HG02588 (cell line): ENCODE results near the gene TTC34.

Experiments used
- ATAC-seq: cut with Tn5 transposase; IDR thresholded peaks from one replicate; pipeline ENCODE4 v1.9.1; 2021; ENCODE audit warnings: mild to moderate bottlenecking, moderate library complexity; ENCODE audit not compliant: unreplicated experiment

TTC34 gene

DNA sequence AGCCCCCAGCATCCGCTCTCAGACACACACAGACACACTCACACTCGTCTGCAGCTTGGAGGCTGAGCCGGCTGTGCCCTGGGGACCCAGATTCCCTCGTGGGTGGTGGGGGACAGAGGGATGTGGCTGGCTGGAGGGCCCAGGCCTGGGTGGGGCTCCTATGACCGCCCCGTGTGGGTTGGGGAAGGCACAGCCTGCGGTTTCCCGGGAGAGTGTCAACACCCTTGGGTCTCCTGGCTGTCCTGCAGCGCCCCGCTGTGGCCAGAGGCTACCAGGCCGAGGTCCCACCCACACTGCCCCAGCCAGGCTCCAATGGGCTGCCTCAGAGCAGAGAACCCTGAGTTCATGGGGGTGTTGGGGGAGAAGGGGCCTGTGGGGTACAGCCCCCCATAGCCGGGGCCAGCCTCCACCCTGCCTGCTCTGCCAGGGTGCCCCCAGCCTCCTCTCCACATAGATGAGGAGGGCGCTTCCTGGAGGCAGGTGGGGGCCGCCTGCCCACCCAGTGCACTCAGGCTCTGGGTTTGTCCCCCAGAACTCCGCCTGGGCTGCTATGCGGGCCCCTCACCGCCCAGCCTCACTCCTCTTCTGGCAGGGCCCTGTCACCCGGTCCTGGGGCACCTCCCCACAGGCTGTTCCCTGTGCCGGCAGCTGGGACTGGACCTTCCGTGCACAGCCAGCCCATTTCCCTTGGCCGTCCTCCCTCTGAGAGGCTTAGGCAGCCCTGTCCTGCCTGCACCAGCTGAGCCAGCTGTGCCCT is at the start of gene TTC34:
TTC34 (minus strand) TSS at position 159 of the 757 bp plus-strand sequence. CDS start 866 bp downstream, outside the sequence.
- no peak for ATAC-seq

- ATAC-seq, result no peak
Measured at GRCh38 chr1:2850502-2850901, 49.0 kb upstream of the TTC34 start.

- ATAC-seq, result no peak
Measured at GRCh38 chr1:2848006-2848670, 46.6 kb upstream of the TTC34 start.

GRCh38 chr1:2847086-2847985 is 45.8 kb upstream of the TTC34 start:
- ATAC-seq, result no peak

- no peak for ATAC-seq
Measured at GRCh38 chr1:2845869-2846268, 44.4 kb upstream of the TTC34 start.

- no peak for ATAC-seq
Measured at GRCh38 chr1:2840036-2840809, 38.7 kb upstream of the TTC34 start.

DNA sequence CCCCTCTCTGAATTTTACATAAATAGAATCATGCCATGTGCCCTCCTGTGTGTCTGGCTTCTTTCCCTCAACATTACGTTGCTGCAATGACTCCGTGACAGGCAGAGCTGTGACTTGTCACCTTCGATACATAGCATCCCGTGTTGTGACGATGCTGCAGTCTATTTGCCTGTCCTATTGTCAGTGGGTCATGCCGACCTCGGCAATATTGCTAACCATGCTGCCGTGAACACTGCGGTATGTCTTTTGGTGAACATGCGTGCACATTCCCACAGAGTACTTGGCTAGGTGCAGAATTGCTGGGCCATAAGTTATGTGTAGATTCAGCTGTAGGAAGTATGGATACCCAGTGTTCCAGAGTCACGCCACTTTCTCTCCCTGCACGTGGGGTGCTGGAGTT is 36.3 kb upstream of the TTC34 start:
- ATAC-seq, result no peak

DNA sequence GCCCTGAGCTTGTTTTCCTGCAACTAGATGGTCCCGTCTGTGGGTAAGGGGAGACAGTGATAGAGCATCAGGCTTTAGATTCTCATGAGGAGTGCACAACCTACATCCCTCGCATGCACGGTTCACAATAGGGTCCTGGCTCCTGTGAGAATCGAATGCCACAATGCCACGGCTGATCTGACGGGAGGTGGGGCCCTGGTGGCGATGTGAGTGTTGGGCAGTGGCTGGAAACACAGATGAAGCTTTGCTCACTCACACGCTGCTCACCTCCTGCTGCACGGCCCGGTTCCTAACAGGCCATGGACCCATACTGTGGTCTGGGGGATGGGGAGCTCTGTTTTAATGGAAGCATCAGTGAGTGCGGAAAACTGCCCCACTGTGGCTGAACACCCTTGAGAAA is 35.8 kb upstream of the TTC34 start:
- ATAC-seq, result no peak

- ATAC-seq, result no peak
Measured at GRCh38 chr1:2836333-2836970, 35.0 kb upstream of the TTC34 start.

DNA sequence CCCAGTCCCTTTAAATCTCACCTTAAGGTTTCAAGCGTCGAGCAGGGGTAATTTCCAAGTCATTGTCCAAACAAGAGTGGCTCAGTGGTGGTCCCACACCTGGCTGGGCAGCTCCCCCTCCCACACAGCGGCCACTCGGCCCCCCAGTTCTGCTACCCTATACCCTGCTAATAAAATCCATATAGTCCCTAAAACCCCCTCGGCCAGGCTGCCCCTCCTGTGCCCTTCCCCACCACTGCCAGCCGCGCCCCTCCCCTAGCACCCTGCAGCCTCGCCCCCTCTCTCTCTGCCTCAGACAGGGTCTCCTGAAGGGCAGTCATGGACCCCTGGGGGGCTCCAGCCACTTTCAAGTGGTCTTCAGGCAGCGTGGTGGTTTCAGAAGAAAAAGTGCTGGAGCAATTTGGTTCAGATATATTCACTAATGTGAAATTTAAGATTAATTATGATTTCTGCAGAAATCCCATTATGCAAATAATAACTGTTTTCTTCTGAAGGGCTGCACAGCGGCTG is 34.2 kb upstream of the TTC34 start:
- no peak for ATAC-seq

GRCh38 chr1:2834741-2835564 is 33.5 kb upstream of the TTC34 start:
- ATAC-seq, result no peak

DNA sequence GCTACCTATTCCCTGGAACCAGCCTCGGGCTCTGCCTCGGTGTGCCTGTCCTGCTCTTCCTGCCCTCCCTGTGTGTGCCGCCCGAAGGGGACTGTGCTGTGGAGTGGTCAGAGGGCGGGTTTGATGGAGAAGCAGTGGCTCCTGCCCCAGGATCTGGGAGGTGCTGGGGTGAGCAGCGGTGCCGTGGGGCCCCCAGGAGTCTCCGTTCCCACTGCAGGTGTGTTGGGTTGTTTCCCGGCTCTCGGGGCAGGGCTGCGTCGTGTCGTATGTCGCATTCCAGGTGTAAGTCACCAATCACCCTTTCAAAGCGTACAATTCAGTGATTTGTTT is 32.6 kb upstream of the TTC34 start:
- no peak for ATAC-seq

DNA sequence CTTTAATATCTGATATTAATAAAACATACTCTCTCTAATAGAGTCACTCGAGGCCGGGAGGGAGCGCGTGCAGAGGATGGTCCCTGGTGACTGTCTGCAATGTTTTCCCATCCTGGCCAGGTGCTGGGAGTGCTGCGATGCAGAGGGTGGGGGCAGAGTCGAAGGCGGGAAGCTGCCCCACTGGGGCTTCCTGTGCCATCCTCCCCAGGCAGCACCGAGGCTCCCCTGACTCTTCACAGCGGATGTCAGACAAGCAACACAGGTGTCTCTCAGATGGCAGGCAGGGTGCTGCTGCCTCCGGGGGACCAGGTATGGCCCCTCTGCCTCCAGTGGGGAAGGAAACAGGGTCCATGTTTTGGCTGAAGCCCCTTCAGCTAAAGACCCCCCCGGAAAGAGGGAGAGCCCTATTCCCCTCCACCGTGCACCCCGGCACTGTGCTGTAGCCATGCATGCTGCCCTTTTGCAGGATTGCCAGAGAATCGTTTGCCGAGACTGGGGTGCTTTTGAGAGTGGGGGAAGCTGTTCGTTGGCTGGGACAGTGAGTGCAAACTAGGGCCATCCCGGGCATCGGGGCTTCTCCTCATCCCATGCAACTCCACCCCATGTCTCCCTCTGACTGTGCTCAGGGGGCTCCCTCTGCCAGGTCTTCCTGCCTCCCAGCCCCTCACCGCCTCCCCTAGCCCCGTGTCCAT is 32.1 kb upstream of the TTC34 start:
- no peak for ATAC-seq

- ATAC-seq, result no peak
Measured at GRCh38 chr1:2832506-2833453, 31.3 kb upstream of the TTC34 start.

- no peak for ATAC-seq
Measured at GRCh38 chr1:2831596-2832212, 30.2 kb upstream of the TTC34 start.

DNA sequence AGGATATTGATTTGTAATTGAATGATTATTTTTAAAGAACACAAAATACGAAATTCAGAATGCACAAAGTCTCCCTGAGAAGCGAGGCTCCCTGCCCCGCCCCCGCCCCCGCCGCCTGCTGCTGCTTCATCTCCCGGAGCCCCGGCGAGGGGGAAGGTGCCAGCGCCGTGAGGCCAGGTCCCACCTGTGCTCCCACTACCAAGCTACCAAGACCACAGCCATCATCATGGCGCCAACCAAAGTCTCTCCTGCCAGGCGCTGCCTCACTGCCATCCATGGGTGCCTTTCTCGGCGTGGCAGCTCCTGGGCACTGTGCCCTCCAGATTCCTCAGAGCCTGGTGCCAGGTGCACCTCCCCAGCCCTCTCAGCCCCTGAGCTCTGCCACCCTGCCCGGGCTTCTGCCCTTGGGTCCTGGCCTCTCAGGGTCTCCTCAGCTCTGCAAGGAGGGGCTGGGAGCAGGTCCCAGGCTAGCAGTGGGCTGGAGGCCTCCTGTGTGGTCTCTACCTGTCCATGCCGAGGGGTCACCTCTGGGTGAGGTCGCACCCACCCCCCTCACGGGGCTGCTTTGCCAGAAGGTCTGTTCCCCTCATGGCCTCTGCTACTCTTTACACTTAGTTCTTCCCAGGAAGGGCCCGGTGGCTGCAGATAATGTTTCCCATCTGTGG is 29.4 kb upstream of the TTC34 start:
- no peak for ATAC-seq
